OCI-LY3 (cell line): ENCODE measurements around the gene MYF5.

Experiments
- H2AFZ ChIP-seq: fragments of 200-600, 300-600 bp; shearing (Covaris generic); 2 replicates; pipeline ENCODE4 v1.6.0; 2014; ENCODE audit warnings: antibody characterized with exemption, low read depth, low read length
- H3K27ac ChIP-seq: fragments of 200-600, 300-600 bp; sonication (generic); 2 replicates; pipeline ENCODE4 v1.5.1; 2014; ENCODE audit warnings: mild to moderate bottlenecking, low read length, moderate library complexity, mixed read lengths
- H3K27me3 ChIP-seq: fragments of 200-600, 300-600 bp; sonication (generic); 2 replicates; pipeline ENCODE4 v1.6.1; 2014; ENCODE audit warnings: low read depth, low read length, mixed read lengths
- H3K36me3 ChIP-seq: fragments of 200-600, 300-600 bp; sonication (generic); replicated peaks from 2 replicates; pipeline ENCODE3; 2014; ENCODE audit warnings: low read depth, low read length, mixed read lengths
- H3K4me1 ChIP-seq: fragments of 300-600, 200-600 bp; sonication (generic); 2 replicates; pipeline ENCODE4 v1.6.1; 2014; ENCODE audit warnings: low read length, mixed read lengths
- H3K4me2 ChIP-seq: fragments of 200-600, 300-600 bp; sonication (generic); 2 replicates; pipeline ENCODE4 v1.6.1; 2014; ENCODE audit warnings: low read length, mixed read lengths
- H3K4me3 ChIP-seq: fragments of 300-600, 200-600 bp; sonication (generic); 2 replicates; pipeline ENCODE4 v1.5.1; 2014; ENCODE audit warnings: antibody characterized with exemption, mild to moderate bottlenecking, low read length, moderate library complexity
- H3K79me2 ChIP-seq: fragments of 300-600, 200-600 bp; shearing (Covaris generic); 2 replicates; pipeline ENCODE4 v1.6.1; 2014; ENCODE audit warnings: mild to moderate bottlenecking, low read length, mixed read lengths
- H3K9ac ChIP-seq: fragments of 300-600, 200-600 bp; shearing (Covaris generic); 2 replicates; pipeline ENCODE4 v1.6.0; 2014; ENCODE audit warnings: mild to moderate bottlenecking, low read length, moderate library complexity
- H3K9me3 ChIP-seq: fragments of 200-600, 300-600 bp; shearing (Covaris generic); 2 replicates; pipeline ENCODE4 v1.6.1; 2014; ENCODE audit warnings: low read length, mixed read lengths; ENCODE audit not compliant: insufficient read depth
- H4K20me1 ChIP-seq: fragments of 200-600, 300-600 bp; sonication (generic); 2 replicates; pipeline ENCODE4 v1.6.1; 2016; ENCODE audit warnings: low read length, mixed read lengths; ENCODE audit not compliant: insufficient read depth
- CTCF ChIP-seq: fragments of 200-600, 300-600 bp; sonication (generic); IDR thresholded peaks from 2 replicates; pipeline ENCODE4 v1.5.1; 2014; ENCODE audit warnings: antibody characterized with exemption, low read length, low read depth
- EZH2phosphoT487 ChIP-seq: fragments of 200-600 bp; shearing (Covaris generic); IDR thresholded peaks from 2 replicates; pipeline ENCODE4 v1.6.1; 2018; ENCODE audit warnings: antibody characterized with exemption, mixed run types, low read depth

MYF5 gene

GRCh38 chr12:80710727-80711449, 5.8 kb upstream of the MYF5 start:
- TF ChIP-seq CTCF (no peak), EZH2phosphoT487 (no peak)
- Histone ChIP-seq H3K9me3 (no peaks in the 10 kb centered on the region), H3K4me2 (peak overlapping the region; percentile 21; the same call in 1 of the 2 replicates), H3K4me1 (no peaks in the 10 kb centered on the region), H3K79me2 (no peaks in the 10 kb centered on the region), H3K36me3 (no peaks in the 10 kb centered on the region), H3K4me3 (0 out of 2 replicates have a peak overlapping the region, but pooled peaks have one; percentile 1), H3K9ac (no peak overlapping the region), H3K27me3 (no peaks in the 10 kb centered on the region), H2AFZ (peak overlapping the region; percentile 72), H3K27ac (no peak overlapping the region), H4K20me1 (no peaks in the 10 kb centered on the region)

GRCh38 chr12:80711866-80712265, 4.8 kb upstream of the MYF5 start:
- Histone ChIP-seq H3K27ac (no peak overlapping the region), H2AFZ (no peak overlapping the region), H4K20me1 (no peaks in the 10 kb centered on the region), H3K79me2 (no peaks in the 10 kb centered on the region), H3K4me2 (no peak overlapping the region), H3K4me1 (no peaks in the 10 kb centered on the region), H3K9ac (no peak overlapping the region), H3K4me3 (no peak overlapping the region), H3K36me3 (no peaks in the 10 kb centered on the region), H3K9me3 (no peaks in the 10 kb centered on the region), H3K27me3 (no peaks in the 10 kb centered on the region)
- TF ChIP-seq CTCF, result no peak
- no peak for TF ChIP-seq EZH2phosphoT487

- TF ChIP-seq EZH2phosphoT487 (no peak), CTCF (no peak)
- no peak overlapping the region for H3K9ac ChIP-seq
- no peak overlapping the region for H3K4me3 ChIP-seq
- no peaks in the 10 kb centered on the region for H3K9me3 ChIP-seq
- no peak overlapping the region for H3K27ac ChIP-seq
- no peaks in the 10 kb centered on the region for H3K36me3 ChIP-seq
- H3K79me2 ChIP-seq, result no peaks in the 10 kb centered on the region
- no peak overlapping the region for H3K4me2 ChIP-seq
- no peaks in the 10 kb centered on the region for H3K27me3 ChIP-seq
- no peaks in the 10 kb centered on the region for H4K20me1 ChIP-seq
- H2AFZ ChIP-seq, result no peak overlapping the region
- no peaks in the 10 kb centered on the region for H3K4me1 ChIP-seq
These were observed 3.8 kb upstream of the MYF5 start for GRCh38 chr12:80712866-80713265.

GRCh38 chr12:80713419-80713818, 3.3 kb upstream of the MYF5 start:
- Histone ChIP-seq H3K27ac (no peak overlapping the region), H3K4me1 (no peaks in the 10 kb centered on the region), H2AFZ (no peak overlapping the region), H3K4me3 (no peak overlapping the region), H3K4me2 (no peak overlapping the region), H3K9me3 (no peaks in the 10 kb centered on the region), H3K9ac (no peak overlapping the region), H3K79me2 (no peaks in the 10 kb centered on the region), H3K27me3 (no peaks in the 10 kb centered on the region), H4K20me1 (no peaks in the 10 kb centered on the region), H3K36me3 (no peaks in the 10 kb centered on the region)
- TF ChIP-seq EZH2phosphoT487, result no peak
- no peak for TF ChIP-seq CTCF
